ENCODE data around the gene IFNLR1. TPM values are rescaled to one million over a fixed set of nuclear protein-coding genes. Genes with fewer than 3 reads are reported as not detected.

The IFNLR1 gene
- total and polyA plus RNA-seq, 12 donors, result 0.51 to 3.7 (median 2.4) TPM

DNA sequence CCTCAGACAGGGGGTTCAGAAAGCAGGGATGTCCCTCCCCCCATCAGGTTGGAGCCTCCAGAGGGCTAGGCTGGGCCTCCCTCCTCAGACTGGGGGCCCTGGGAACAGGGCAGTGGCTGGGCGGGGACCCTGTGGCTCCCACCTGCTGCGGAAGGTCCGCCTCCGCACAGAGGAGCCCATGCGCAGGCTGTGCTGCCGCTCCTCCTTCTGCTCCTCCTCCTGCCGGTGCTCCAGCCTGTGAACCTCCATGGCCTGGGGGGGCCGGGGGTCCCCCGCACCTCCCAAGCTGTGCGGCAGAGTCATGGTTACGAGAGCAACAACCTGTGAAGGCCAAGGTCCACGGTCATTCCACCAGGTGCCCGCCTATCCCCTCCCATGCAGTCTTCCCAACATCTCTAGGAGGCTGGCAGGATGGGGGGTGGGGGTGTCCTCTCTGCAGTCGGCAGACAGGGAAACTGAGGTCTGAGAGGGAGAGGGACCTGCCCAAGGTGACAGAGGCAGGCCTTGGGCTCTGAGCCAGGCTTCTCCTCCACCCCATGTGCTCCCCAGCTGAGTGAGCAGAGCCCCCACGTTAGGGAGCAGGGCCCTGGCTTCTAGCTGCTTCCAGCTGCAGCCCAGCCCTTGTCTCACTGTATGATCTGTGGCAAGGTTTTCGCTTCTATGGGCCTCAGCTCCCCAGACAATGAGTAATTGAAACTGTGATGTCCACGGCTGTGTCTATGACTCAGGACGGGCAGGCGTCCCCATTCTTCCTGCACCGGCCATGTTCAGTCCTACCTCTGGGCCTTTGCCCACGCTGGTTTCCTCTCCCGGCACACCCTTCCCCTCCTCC lies 78.5 kb downstream of the IFNLR1 start:
- TF ChIP-seq, protein P1, sequence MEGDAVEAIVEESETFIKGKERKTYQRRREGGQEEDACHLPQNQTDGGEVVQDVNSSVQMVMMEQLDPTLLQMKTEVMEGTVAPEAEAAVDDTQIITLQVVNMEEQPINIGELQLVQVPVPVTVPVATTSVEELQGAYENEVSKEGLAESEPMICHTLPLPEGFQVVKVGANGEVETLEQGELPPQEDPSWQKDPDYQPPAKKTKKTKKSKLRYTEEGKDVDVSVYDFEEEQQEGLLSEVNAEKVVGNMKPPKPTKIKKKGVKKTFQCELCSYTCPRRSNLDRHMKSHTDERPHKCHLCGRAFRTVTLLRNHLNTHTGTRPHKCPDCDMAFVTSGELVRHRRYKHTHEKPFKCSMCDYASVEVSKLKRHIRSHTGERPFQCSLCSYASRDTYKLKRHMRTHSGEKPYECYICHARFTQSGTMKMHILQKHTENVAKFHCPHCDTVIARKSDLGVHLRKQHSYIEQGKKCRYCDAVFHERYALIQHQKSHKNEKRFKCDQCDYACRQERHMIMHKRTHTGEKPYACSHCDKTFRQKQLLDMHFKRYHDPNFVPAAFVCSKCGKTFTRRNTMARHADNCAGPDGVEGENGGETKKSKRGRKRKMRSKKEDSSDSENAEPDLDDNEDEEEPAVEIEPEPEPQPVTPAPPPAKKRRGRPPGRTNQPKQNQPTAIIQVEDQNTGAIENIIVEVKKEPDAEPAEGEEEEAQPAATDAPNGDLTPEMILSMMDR (IDR thresholded peaks at IDR 0.05), result no peak

DNA sequence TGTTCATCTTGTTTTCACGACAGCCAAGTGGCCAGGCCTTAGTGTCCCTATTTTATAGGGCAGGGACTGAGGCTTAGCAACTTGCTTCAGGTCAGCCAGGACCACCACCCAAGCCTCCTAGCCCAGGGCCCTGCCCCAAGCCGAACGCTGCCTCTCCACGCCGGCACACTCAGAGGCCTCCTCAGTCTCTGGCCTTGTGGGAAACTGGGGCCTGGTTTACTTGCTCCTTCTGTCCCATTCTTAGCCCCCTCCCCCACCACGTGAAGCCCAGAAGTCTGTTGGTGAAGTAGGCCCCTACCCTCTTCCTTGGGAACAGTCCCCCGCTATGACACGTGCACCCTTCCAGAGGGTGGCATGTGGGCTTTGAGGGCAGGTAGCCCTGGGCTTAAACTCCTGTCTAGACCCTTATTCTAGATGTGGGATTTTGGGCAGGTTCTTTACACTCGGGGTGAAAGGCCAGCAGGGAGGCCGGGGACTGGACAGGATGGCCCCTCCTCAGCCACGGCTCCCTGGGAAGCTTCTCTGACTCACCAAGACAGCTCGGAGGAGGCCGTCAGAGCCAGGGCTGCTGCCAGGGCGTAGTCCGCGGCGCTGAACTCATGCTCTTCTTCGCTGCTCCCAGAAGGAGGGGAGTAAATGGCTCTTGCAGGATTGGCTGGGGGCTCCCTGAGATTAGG lies 79.5 kb downstream of the IFNLR1 start:
- H3K27ac ChIP-seq, result peak overlapping the region in 8 of 10 donors; percentile 40 to 97 (median 94)
- H3K36me3 ChIP-seq, result peaks cover 0 to 38% (median 0%) of the 10 kb centered on the region in 9 donors
- TF ChIP-seq, protein P1 (IDR thresholded peaks at IDR 0.05), result no peak
- WGBS, 2 donors, result 79 to 80% methylated on average over 18 of the region's 18 CpGs
- peaks cover 7 to 55% (median 29%) of the 10 kb centered on the region in 9 donors for H3K4me1 ChIP-seq
- peaks cover 0 to 10% (median 0%) of the 10 kb centered on the region in 7 donors for H3K27me3 ChIP-seq
- no peak for ATAC-seq
- no peak overlapping the region for H3K4me3 ChIP-seq
- no peaks in the 10 kb centered on the region for H3K9me3 ChIP-seq
- intact Hi-C loops (cut with DNase I), result loop anchor here in 1 of 10 donors (5.0 kb wide), 1 partner anchor 35 kb away; no protein-coding TSS in a partner anchor
- no peak for DNase-seq

More for the DNA sequence above, 78.5 kb downstream of the IFNLR1 start:
- peaks cover 6 to 51% (median 26%) of the 10 kb centered on the region in 9 donors for H3K4me1 ChIP-seq
- peaks cover 0 to 38% (median 0%) of the 10 kb centered on the region in 9 donors for H3K36me3 ChIP-seq
- H3K27me3 ChIP-seq, result peaks cover 0 to 17% (median 1%) of the 10 kb centered on the region in 7 donors
- 63% methylated on average over 22 of the region's 22 CpGs for WGBS, 2 donors
- ATAC-seq (peak in 2 of 8 donors; percentile 8 to 12), DNase-seq (no peak)
- H3K27ac ChIP-seq, result peak overlapping the region; percentile 66 to 97 (median 94)
- intact Hi-C loops (cut with DNase I), result loop anchor here in 1 of 10 donors (5.0 kb wide), 1 partner anchor 36 kb away; no protein-coding TSS in a partner anchor
- H3K4me3 ChIP-seq, result peak overlapping the region in 8 of 10 donors; percentile 4 to 59 (median 54)
- H3K9me3 ChIP-seq, result no peaks in the 10 kb centered on the region

DNA sequence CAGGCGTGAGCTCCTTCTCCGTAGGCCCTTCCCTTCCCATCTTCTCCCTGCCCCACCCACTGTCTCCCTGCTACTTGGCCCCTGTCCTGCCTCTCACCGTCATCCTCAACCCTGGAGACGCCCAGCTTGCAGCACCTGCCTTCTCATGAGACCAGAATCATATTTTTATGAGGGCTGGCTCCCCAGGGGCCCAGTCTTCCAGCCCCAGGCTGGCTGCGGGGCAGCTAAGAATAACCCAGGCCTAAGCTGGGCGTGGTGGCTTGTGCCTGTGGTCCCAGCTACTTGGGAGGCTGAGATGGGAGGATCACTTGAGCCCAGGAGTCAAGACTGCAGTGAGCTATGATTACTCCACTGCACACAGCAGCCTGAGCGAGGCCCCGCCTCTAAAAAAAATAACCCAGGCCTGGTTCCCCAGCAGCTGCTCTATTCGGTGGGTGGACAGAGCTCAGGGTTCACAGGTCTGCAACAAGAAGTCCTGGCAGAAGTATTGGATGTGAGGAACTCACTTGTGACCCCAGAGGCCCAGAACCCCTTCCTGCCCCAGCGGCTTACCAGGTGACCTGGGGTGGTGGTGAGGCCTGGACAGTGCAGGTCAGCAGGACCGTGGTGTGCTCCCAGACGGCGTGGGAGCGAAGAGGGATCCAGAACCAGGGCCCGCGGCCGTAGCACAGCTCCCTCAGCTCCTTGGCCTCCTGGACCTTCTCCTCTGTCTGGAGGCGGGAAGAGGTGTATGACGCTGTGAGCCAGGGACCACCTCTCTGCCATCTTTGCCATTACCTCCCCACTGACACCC lies 81.5 kb downstream of the IFNLR1 start:
- TF ChIP-seq, protein P1 (IDR thresholded peaks at IDR 0.05), result no peak
- peaks cover 7 to 55% (median 30%) of the 10 kb centered on the region in 9 donors for H3K4me1 ChIP-seq
- H3K4me3 ChIP-seq, result no peak overlapping the region
- no peak for DNase-seq
- peaks cover 0 to 38% (median 0%) of the 10 kb centered on the region in 9 donors for H3K36me3 ChIP-seq
- intact Hi-C loops (cut with DNase I), result loop anchor here in 1 of 10 donors (5.0 kb wide), 1 partner anchor 33 kb away; no protein-coding TSS in a partner anchor
- 86 to 87% methylated on average over 19 of the region's 19 CpGs for WGBS, 2 donors
- no peak for ATAC-seq
- H3K27me3 ChIP-seq, result no peaks in the 10 kb centered on the region
- peak overlapping the region in 4 of 10 donors; percentile 16 to 48 (median 37) for H3K27ac ChIP-seq
- no peaks in the 10 kb centered on the region for H3K9me3 ChIP-seq
